MM.1S (cell line): ENCODE measurements around the gene ARHGAP8.

Experiments used
- CTCF ChIP-seq: fragments of 300-600 bp; sonication (generic); IDR thresholded peaks from 2 replicates; pipeline ENCODE4 v1.5.1; 2016; ENCODE audit warnings: antibody characterized with exemption, low read length, mixed read lengths
- EZH2 ChIP-seq: fragments of 300-600 bp; sonication (generic); optimal IDR thresholded peaks from 2 replicates; pipeline ENCODE3; 2017; ENCODE audit warnings: low read depth, mild to moderate bottlenecking, antibody characterized with exemption, low read length, mixed read lengths
- EZH2phosphoT487 ChIP-seq: fragments of 300-600 bp; sonication (generic); IDR thresholded peaks from 2 replicates; pipeline ENCODE4 v1.6.1; 2018; ENCODE audit warnings: antibody characterized with exemption, low read length

- no peak for TF ChIP-seq CTCF
- no peak for TF ChIP-seq EZH2
- TF ChIP-seq EZH2phosphoT487 = no peak
Measured at GRCh38 chr22:44782363-44782963, 30.1 kb downstream of the ARHGAP8 start.
